ENCODE measurements around the gene FRAS1.
"Not testable (repeated sequence)": the region's sequence is repeated elsewhere in the genome, so short reads cannot be mapped to it uniquely, and the experiment has no call there.

FRAS1 gene

GRCh38 chr4:78528327-78528726, 471.2 kb downstream of the FRAS1 start:
- DNase-seq: no peak

GRCh38 chr4:78529569-78530209, 472.6 kb downstream of the FRAS1 start:
- peak; percentile 40 for DNase-seq

GRCh38 chr4:78532046-78532445, 474.9 kb downstream of the FRAS1 start:
- no peak for DNase-seq

- no peak for DNase-seq
Measured at GRCh38 chr4:78533854-78534253, 476.7 kb downstream of the FRAS1 start.

- DNase-seq: no peak
Measured at GRCh38 chr4:78534286-78534955, 477.3 kb downstream of the FRAS1 start.

- DNase-seq: no peak
Measured at GRCh38 chr4:78542373-78542772, 485.2 kb downstream of the FRAS1 start.

- no peak for DNase-seq
Measured at GRCh38 chr4:78543424-78544125, 486.5 kb downstream of the FRAS1 start.

- DNase-seq: no peak
Measured at GRCh38 chr4:78544678-78545077, 487.6 kb downstream of the FRAS1 start.

- no peak for DNase-seq
Measured at GRCh38 chr4:78545275-78546246, 488.4 kb downstream of the FRAS1 start.

- DNase-seq: not testable (repeated sequence)
Measured at GRCh38 chr4:78547899-78548298, 490.8 kb downstream of the FRAS1 start.

- not testable (repeated sequence) for DNase-seq
Measured at GRCh38 chr4:78548889-78549288, 491.8 kb downstream of the FRAS1 start.

GRCh38 chr4:78551420-78552351, 494.6 kb downstream of the FRAS1 start, which contains the start of gene ANXA3:
Gene ANXA3 (plus strand): TSS chr4:78551770. CDS start chr4:78554474, 2,704 bp downstream.
- DNase-seq: no peak

- no peak for DNase-seq
Measured at GRCh38 chr4:78552389-78553042, 495.4 kb downstream of the FRAS1 start.

GRCh38 chr4:78553043-78553396, 495.9 kb downstream of the FRAS1 start:
- DNase-seq: no peak

- DNase-seq: no peak
Measured at GRCh38 chr4:78553529-78554060, 496.5 kb downstream of the FRAS1 start.

- no peak for DNase-seq
Measured at GRCh38 chr4:78556665-78557064, 499.5 kb downstream of the FRAS1 start.

- DNase-seq: no peak
Measured at GRCh38 chr4:78557841-78558240, 500.7 kb downstream of the FRAS1 start.

- DNase-seq: no peak
Measured at GRCh38 chr4:78558410-78558809, 501.3 kb downstream of the FRAS1 start.

GRCh38 chr4:78560296-78560963, 503.3 kb downstream of the FRAS1 start:
- peak; percentile 59 for DNase-seq

- DNase-seq: no peak
Measured at GRCh38 chr4:78561677-78562076, 504.6 kb downstream of the FRAS1 start.

Data from amniotic stem cell (primary cell).